Measurements from ENCODE around the gene RNF38.
"Not testable (repeated sequence)": the region's sequence is repeated elsewhere in the genome, so short reads cannot be mapped to it uniquely, and the experiment has no call there.

The RNF38 gene

GRCh38 chr9:36396985-36397384 is 3.1 kb downstream of the RNF38 start:
- H3K4me1 ChIP-seq (ENCODE audit: control insufficient read depth, low read length): peaks cover 32% of the 10 kb centered on the region
- H3K9me3 ChIP-seq (ENCODE audit: control insufficient read depth, insufficient read depth, low read length): no peaks in the 10 kb centered on the region
- no peak overlapping the region for H3K4me3 ChIP-seq (ENCODE audit: low read length)
- peaks cover 21% of the 10 kb centered on the region for H3F3A ChIP-seq (ENCODE audit: control insufficient read depth, insufficient read depth)
- H3K9me2 ChIP-seq (replicated peaks; ENCODE audit: control insufficient read depth, low read length): no peaks in the 10 kb centered on the region
- H3K36me3 ChIP-seq (ENCODE audit: control insufficient read depth, low read length): peaks cover 39% of the 10 kb centered on the region
- peaks cover 91% of the 10 kb centered on the region for H3K79me2 ChIP-seq (ENCODE audit: control insufficient read depth, low read length)
- H3K27ac ChIP-seq (ENCODE audit: low read depth, low read length): no peak overlapping the region
- H4K20me1 ChIP-seq (ENCODE audit: control insufficient read depth, insufficient read depth, low read depth, low read length): peaks cover 14% of the 10 kb centered on the region
- TF ChIP-seq CTCF (IDR thresholded peaks at IDR 0.05; ENCODE audit: low read depth, low read length, poor library complexity, severe bottlenecking) (no peak), EZH2phosphoT487 (IDR thresholded peaks at IDR 0.05; ENCODE audit: borderline replicate concordance, low read length) (no peak)
- no peaks in the 10 kb centered on the region for H3K27me3 ChIP-seq (ENCODE audit: control insufficient read depth, low read length)
- no peak overlapping the region for H3K4me2 ChIP-seq (ENCODE audit: low read length)

GRCh38 chr9:36392489-36392888 is 7.6 kb downstream of the RNF38 start:
- H3K27me3 ChIP-seq (ENCODE audit: control insufficient read depth, low read length): no peaks in the 10 kb centered on the region
- H3K4me1 ChIP-seq (ENCODE audit: control insufficient read depth, low read length): peaks cover 31% of the 10 kb centered on the region
- H3K4me2 ChIP-seq (ENCODE audit: low read length): no peak overlapping the region
- H3K9me3 ChIP-seq (ENCODE audit: control insufficient read depth, insufficient read depth, low read length): no peaks in the 10 kb centered on the region
- H3K79me2 ChIP-seq (ENCODE audit: control insufficient read depth, low read length): peaks cover 96% of the 10 kb centered on the region
- peaks cover 7% of the 10 kb centered on the region; the same call in 1 of the 2 replicates for H3F3A ChIP-seq (ENCODE audit: control insufficient read depth, insufficient read depth)
- no peak overlapping the region for H3K4me3 ChIP-seq (ENCODE audit: low read length)
- no peak overlapping the region for H3K27ac ChIP-seq (ENCODE audit: low read depth, low read length)
- no peaks in the 10 kb centered on the region for H3K9me2 ChIP-seq (replicated peaks; ENCODE audit: control insufficient read depth, low read length)
- H4K20me1 ChIP-seq (ENCODE audit: control insufficient read depth, insufficient read depth, low read depth, low read length): peaks cover 10% of the 10 kb centered on the region
- peaks cover 51% of the 10 kb centered on the region for H3K36me3 ChIP-seq (ENCODE audit: control insufficient read depth, low read length)
- TF ChIP-seq CTCF (IDR thresholded peaks at IDR 0.05; ENCODE audit: low read depth, low read length, poor library complexity, severe bottlenecking): no peak
- no peak for TF ChIP-seq EZH2phosphoT487 (IDR thresholded peaks at IDR 0.05; ENCODE audit: borderline replicate concordance, low read length)

- Histone ChIP-seq H3K27ac (ENCODE audit: low read depth, low read length) (no peak overlapping the region), H3K79me2 (ENCODE audit: control insufficient read depth, low read length) (peaks cover 91% of the 10 kb centered on the region), H3K4me1 (ENCODE audit: control insufficient read depth, low read length) (peaks cover 41% of the 10 kb centered on the region)
These were observed 10.5 kb downstream of the RNF38 start for GRCh38 chr9:36389590-36389989.

GRCh38 chr9:36386396-36386965 is 13.6 kb downstream of the RNF38 start:
- H3K4me3 ChIP-seq (ENCODE audit: low read length); H3F3A ChIP-seq (ENCODE audit: control insufficient read depth, insufficient read depth); H3K9me3 ChIP-seq (ENCODE audit: control insufficient read depth, insufficient read depth, low read length); H3K27ac ChIP-seq (ENCODE audit: low read depth, low read length); H3K9me2 ChIP-seq (replicated peaks; ENCODE audit: control insufficient read depth, low read length); H3K4me2 ChIP-seq (ENCODE audit: low read length); H4K20me1 ChIP-seq (ENCODE audit: control insufficient read depth, insufficient read depth, low read depth, low read length); H3K27me3 ChIP-seq (ENCODE audit: control insufficient read depth, low read length): not testable (repeated sequence)
- H3K36me3 ChIP-seq (ENCODE audit: control insufficient read depth, low read length): peaks cover 25% of the 10 kb centered on the region
- H3K79me2 ChIP-seq (ENCODE audit: control insufficient read depth, low read length): peaks cover 91% of the 10 kb centered on the region
- peaks cover 45% of the 10 kb centered on the region for H3K4me1 ChIP-seq (ENCODE audit: control insufficient read depth, low read length)

More at GRCh38 chr9:36389590-36389989, 10.5 kb downstream of the RNF38 start:
- Histone ChIP-seq H3F3A (ENCODE audit: control insufficient read depth, insufficient read depth) (no peaks in the 10 kb centered on the region), H3K4me3 (ENCODE audit: low read length) (no peak overlapping the region), H3K4me2 (ENCODE audit: low read length) (no peak overlapping the region), H3K36me3 (ENCODE audit: control insufficient read depth, low read length) (peaks cover 37% of the 10 kb centered on the region), H3K9me2 (replicated peaks; ENCODE audit: control insufficient read depth, low read length) (no peaks in the 10 kb centered on the region), H3K27me3 (ENCODE audit: control insufficient read depth, low read length) (no peaks in the 10 kb centered on the region), H4K20me1 (ENCODE audit: control insufficient read depth, insufficient read depth, low read depth, low read length) (peaks cover 10% of the 10 kb centered on the region; the same call in 1 of the 2 replicates), H3K9me3 (ENCODE audit: control insufficient read depth, insufficient read depth, low read length) (no peaks in the 10 kb centered on the region)
- no peak for TF ChIP-seq EZH2phosphoT487 (IDR thresholded peaks at IDR 0.05; ENCODE audit: borderline replicate concordance, low read length)
- no peak for TF ChIP-seq CTCF (IDR thresholded peaks at IDR 0.05; ENCODE audit: low read depth, low read length, poor library complexity, severe bottlenecking)

Measured in DOHH2 (cell line).